HG03066 (cell line): Measurements from ENCODE around the gene RRP8.

Experiments
- ATAC-seq: cut with Tn5 transposase; IDR thresholded peaks from one replicate; pipeline ENCODE4 v1.9.1; 2021; ENCODE audit warnings: low read depth; ENCODE audit not compliant: unreplicated experiment

Gene RRP8

DNA sequence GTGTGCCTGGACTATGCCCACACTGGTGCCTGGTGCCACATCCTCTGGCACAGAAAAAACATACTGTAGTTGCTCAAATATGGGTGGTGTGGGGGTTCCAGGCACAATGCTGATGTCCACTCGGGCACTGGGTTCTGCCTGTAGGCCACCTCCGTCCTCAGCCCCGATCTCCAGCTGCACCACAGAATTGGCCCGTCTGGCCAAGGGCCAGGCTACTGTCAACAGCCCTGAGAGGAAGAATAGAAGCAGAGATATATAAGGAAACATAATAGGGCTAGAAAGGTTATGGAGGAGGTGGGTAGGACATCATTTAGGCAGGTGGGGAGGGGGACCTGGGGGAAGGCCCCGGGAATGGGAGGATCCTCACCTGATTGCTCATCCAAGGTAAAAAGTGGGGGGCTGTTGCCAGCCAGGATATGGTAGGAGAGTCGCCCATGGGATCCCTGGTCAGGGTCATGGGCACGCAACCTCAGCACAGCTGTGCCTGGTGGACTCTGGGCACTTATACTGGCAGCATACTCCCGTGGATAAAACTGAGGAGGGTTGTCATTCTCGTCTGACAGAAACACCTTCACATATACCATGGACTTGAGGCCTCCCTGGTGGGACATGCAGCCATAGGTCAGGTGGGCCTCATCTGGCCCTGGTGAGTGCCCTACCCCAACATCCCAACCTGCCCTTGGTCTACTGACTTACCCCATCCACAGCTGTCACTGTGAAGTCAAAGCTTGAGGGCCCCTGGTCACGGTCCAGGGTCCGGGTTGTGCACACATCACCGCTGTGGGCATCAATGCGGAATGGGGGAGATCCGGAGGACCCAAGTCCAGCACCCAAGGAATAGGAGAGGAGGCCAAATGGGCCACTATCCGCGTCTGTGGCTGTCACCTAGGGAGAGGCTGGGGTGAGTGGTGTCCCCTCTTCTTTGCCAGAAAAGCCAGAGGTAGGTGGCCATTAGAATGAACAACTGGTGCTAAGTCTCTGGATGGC is 30.3 kb upstream of the RRP8 start:
- ATAC-seq = no peak

DNA sequence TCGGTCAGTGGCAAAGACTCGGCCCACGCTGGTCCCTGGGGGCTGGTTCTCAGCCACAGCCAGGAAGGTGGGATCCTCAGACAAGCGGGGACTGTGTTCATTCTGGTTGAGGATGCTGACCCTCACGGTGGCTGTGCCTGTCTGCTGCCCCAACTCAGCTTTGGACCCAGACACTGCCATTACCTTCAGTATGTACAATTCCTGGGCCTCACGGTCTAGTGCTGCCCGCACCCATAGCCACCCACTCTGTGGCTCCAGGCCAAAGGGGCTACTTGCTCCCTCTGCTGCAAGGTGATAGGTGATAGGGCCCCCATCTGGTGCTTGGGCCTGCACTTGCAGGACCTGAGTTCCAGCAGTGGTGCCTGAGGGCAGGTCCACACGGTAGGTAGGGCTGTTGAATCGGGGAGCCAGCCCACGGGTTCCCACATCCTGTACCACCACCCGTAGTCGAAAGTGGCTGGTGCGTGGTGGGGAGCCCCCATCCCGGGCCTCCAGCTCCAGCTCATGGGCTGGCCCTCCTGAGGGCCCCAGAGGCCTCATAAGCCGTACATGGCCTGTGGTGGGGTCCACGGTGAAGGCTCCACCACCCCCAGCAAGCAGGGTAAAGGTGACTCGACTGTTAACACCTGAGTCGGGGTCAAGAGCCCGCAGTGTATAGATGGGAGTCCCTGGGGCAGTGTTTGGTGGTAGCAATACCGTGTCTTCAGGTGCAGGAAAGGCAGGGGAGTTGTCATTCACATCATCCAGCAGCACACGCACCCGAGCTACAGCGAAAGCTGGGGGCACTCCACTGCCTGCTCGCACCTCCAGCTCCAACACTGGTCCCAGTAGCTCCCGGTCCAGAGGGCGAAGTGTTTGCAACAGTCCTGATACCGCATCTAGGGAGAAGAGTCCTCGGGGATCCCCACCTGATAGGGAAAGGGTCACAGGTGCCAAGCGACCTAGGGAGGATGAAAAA is 29.0 kb upstream of the RRP8 start:
- no peak for ATAC-seq

DNA sequence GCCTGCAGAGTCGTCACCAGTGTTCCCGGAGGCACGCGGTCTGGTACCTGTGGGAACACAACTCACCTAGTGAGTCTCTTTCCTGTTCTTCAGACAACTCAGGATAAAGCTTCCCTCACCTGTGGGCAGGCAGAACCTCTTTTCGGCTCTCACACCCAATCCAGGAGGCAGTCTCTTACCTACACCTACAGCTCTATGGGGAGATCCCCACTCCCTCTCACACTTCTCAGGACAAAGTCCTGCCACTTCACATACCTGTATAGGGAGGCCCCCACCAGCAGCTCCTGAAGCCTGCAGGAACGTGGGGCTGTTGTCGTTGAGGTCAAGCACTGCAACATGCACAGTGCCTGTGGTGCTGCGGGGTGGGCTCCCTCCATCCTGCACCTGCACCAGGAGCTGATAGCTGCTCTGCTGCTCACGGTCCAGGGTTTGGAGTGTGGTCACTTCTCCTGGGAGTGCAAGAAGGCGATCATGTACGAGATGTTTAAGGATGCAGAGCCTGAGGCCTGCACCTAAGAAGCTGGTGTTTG is 28.0 kb upstream of the RRP8 start:
- ATAC-seq = no peak

DNA sequence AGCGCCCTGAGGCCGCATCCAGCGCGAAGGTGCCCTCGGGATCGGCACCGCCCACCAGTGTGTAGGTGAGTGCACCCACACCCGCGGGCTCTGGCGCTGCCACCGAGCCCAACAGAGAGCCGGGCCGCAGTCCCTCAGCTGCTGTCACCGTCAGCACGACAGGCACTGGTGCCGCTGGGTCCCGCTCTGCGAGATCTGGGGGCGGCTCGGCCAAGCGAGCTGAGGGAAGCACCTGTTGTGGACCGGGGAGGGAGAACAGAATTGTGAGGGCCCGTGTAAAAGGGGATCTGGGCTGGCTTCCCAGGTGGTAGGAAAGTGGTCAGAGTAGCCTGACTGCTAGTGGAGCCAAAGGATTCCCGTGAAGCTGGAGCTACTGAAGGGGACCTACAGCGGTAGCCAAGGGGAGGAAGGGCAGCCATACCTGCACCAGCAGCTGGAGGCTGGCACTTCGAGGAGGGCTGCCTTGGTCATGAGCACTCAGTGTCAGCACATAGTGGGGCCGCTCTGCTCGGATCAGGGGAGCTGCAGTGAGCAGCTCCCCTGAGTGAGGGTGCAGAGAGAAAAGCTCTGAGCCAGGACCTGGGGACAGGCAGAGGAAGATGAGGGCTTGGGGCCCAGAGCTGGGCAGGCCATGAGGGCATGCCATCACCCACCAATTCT is 27.3 kb upstream of the RRP8 start:
- no peak for ATAC-seq

DNA sequence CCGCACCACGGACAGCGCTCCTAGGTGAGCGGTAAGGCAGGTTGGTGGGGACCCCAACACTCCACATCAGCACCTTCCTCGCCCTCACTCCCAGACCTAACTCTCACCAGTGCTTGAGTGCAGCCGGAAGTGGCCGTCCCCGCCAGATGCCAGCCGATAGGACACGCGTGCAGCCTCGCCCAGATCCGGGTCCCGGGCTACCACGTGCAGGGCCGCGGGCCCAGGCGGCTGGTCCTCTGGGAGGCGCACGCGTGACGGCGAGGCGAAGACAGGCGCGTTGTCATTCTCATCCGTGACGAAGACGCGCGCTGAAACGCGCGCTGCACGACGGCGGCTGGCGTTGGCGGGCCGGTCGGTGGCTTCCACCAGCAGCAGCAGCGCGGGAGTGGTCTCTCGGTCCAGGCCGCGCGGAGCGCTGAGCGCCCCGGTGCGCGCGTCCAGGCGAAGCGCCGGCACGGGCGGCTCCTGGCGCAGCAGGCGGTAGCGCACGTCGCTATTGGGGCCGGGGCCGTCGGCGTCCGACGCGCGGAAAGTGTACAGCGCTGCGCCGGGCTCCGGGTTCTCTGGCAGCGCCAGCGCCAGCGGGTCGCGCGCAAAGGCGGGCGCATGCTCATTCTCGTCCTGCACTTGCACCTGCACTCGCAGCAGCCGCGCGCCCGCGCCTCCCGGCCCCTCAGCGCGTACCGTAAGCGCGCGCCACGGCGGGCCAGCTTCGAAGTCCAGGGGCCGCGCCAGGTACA is 26.6 kb upstream of the RRP8 start:
- ATAC-seq = no peak

DNA sequence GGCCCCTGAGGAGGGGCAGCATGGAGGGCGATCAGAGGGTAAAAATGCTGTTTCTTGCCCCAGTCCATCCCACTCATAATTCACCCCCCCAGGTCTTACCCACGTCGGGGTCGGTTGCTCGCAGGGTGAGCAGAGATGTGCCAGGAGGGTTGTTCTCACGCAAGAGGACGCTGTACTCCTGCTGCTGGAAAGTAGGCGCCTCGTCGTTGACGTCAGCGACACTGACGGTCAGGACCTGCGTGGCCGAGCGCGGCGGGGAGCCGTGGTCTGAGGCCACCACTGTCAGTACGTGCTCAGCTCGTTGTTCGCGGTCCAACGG is 26.1 kb upstream of the RRP8 start:
- no peak for ATAC-seq

DNA sequence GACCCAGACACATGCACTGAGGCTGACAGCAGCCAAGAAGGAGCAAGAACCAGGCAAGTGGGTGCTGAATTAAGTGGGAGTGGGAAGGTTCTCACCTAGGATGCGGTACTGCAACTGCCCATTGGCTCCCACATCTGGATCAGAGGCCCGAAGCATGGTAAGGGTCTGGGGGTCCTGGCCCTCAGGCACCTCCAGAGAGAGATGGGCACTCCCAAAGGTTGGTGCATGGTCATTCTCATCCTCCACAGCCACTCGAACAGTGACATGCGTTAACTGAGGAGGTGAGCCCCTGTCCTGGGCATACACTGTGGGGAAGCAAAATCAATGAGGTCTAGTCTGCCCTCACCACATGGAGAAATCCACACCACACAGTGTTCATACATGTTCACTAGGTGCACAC is 25.1 kb upstream of the RRP8 start:
- no peak for ATAC-seq

GRCh38 chr11:6627762-6628241 is 24.4 kb upstream of the RRP8 start:
- ATAC-seq = no peak

DNA sequence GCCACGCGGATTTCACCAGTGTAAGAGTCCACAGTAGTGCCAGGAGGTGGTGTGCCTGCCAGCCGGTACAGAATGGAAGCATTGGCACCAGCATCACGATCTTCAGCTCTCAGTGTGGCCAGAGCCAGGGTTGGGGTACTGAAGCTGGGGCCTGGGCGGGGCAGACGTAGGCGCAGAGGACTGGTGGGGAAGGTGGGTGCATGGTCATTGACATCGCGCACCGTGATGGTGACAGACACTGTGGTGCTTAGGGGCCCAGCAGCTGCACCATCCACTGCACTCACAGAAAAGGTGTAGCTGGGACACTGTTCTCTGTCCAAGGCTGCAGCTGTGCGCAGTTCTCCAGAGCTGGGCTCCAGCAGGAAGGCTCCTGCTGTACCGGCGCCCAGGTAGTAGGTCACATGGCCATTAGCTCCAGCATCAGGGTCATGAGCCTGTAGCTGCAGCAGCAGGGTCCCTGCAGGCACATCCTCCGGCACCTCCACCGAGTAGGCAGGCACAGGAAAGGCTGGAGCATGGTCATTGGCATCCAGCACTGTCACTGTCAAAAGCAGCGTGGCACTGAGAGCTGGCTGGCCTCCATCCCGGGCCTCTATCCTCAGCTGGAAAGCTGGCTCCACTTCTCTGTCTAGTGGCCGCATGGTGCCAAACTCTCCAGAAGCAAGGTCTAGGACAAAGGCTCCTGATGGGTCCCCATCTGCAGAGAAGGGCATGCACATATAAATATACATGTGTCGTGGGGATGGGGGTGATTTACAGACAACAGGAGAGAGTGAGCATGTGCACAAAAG is 23.8 kb upstream of the RRP8 start:
- no peak for ATAC-seq

GRCh38 chr11:6625832-6626420 is 22.5 kb upstream of the RRP8 start:
- no peak for ATAC-seq

DNA sequence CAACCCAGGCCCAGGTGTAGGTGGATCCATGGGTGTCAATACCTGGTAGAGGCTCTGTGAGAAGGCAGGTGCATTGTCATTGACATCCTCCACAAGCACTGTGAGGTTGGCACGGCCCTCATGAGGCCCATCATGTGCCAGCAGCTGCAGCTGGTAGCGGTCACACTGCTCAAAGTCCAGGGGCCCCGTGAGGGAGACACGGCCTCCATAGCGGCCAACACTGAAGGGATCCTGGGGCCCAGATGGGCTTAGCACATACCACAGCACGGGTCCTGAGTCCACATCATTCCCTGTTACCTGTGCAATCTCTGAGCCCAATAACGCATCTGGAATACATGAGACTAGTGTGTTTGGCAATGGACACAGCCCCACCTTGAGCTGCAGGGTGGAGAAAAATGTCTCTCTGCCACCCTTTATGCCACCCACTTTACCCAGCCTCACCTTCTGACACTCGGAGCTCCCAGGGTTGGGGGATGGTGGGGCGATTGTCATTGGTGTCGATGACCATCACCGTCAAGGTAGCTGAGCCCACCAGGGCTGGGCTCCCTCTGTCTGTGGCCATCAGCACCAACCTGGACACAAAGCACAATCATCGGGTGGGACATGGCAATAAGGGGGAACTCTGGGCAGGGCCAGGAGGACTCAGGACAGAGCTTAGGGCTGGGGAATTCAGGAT is 21.9 kb upstream of the RRP8 start:
- no peak for ATAC-seq

DNA sequence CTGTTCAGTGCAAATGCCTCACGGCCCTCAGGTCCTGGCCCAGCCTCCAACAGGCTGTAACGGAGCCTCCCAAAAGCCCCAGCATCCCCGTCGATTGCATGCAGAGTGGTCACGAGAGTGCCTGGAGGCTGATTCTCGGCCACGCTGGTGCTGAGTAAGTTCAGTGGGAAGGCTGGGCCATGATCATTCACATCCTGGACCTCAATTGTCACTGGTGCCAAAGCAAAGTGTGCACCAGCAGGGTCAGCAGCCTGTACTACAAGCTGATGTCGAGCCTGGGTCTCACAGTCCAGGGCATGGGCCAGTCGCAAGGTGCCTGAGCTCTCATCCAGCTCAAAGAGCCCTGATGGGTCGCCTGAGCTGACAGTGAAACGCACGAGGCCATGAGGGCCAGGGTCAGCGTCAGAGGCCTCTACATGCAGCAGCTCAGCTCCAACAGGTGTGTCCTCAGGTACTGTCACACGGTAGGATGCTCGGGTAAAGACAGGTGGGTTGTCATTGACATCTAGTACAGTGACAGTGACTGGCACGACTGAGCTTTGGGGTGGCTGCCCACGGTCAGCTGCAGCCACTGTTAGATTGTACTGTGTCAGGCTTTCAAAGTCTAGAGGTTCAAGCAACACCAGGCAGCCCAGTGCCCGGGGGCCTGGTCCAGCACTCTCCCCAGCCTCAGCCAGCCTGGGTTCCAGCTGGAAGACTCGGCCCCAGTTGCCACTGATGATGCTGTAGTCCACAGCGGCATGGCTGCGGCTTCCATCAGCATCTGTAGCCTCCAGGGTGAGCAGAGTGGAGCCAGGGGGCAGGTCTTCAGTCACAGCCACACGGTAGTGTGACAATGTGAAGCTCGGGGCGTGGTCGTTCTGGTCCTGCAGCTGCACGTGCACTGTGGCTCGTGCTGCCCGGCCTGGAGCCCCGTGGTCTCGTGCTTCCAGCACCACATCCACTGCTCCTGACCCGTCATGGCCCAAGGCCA is 20.3 kb upstream of the RRP8 start:
- ATAC-seq = no peak

DNA sequence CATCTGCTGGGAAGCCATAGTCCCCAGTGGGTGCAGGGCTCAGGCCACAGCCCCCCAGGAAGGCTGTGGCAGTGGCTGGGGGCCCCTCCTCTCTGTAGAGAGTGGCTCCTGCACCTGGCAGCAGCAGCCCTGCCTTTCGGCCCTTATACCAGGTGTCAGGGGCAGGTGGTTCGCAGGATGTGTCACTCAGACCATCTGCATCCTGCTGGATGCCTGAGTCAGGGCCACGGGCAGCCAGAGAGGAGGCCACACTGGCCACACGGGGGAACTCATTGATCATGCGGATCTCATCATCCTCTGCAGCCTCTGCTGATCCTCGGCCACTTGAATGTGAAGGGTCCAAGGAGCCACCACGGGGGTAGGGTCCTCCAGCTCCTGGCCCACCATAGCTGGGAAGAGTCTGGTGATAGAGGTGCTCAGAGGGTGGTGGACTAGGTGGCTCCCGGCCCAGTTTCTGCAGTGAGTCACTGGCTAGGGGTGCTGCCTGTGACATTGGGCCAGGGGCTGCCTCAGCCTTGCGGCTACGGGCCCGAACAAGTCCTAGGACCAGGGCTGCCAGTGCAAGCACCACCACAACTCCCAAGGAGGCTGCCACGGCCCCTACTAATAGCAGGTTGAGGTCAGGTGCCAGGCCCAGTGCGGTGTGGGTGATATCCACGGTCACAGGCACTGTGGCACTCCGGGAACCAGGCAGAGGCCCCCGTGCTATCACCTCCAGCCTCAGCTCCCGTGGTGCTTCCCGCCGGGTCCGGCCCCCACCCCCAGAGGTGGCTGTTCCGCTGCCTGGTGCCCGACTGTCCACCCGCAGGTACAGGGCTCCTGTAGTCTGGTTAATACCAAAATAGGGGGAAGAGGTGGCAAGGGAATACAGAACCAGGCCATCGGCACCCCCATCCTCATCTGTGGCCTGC is 19.1 kb upstream of the RRP8 start:
- ATAC-seq = no peak

GRCh38 chr11:6621711-6622211 is 18.3 kb upstream of the RRP8 start:
- no peak for ATAC-seq

DNA sequence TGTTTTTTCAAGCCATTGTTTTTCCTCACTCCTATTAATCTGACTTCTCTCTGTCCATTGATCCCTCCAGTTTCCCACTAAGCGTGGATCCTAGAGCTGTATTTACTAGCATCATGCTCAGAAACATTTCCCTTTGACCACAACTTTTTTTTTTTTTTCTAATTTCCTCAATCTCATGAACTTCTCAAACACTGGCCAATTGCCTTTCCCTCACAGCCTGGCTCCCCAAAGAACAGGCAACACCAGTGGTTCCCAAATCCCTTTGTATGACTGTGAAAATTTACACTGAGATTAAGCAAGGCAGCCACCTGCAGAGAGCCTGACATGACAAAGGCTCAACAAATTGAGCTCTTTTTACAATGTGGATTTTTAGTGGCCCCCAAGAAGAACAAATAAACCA is 17.2 kb upstream of the RRP8 start:
- no peak for ATAC-seq
